Eye (tissue), 1 donor: Measurements from ENCODE around the gene NFASC.

ENCODE experiments used
- DNase-seq: peaks from one replicate; pipeline ENCODE4 v3.0.0-alpha.2; 2015

The NFASC gene

GRCh38 chr1:204863024-204863423 lies 7.6 kb upstream of the NFASC start:
- DNase-seq: no peak

GRCh38 chr1:204863730-204864129 lies 6.9 kb upstream of the NFASC start:
- DNase-seq: no peak

GRCh38 chr1:204866051-204866596 lies 4.5 kb upstream of the NFASC start:
- no peak for DNase-seq

GRCh38 chr1:204867203-204867602 lies 3.5 kb upstream of the NFASC start:
- DNase-seq: no peak

- DNase-seq: no peak
Measured at GRCh38 chr1:204867666-204868339, 2.9 kb upstream of the NFASC start.

GRCh38 chr1:204868340-204868700 lies 2.3 kb upstream of the NFASC start:
- no peak for DNase-seq

GRCh38 chr1:204869097-204869496 lies 1.6 kb upstream of the NFASC start:
- no peak for DNase-seq

GRCh38 chr1:204871405-204872037 lies 859 bp downstream of the NFASC start:
- no peak for DNase-seq

- no peak for DNase-seq
Measured at GRCh38 chr1:204872262-204872881, 1.7 kb downstream of the NFASC start.

GRCh38 chr1:204873176-204873575 lies 2.5 kb downstream of the NFASC start:
- no peak for DNase-seq

GRCh38 chr1:204873714-204874113 lies 3.1 kb downstream of the NFASC start:
- DNase-seq: no peak

- DNase-seq: no peak
Measured at GRCh38 chr1:204874274-204874673, 3.6 kb downstream of the NFASC start.

GRCh38 chr1:204875255-204875654 lies 4.6 kb downstream of the NFASC start:
- DNase-seq: no peak

- no peak for DNase-seq
Measured at GRCh38 chr1:204878621-204879234, 8.1 kb downstream of the NFASC start.

GRCh38 chr1:204879351-204879750 lies 8.7 kb downstream of the NFASC start:
- no peak for DNase-seq

GRCh38 chr1:204880906-204881305 lies 10.2 kb downstream of the NFASC start:
- peak; percentile 37 for DNase-seq

GRCh38 chr1:204882479-204882878 lies 11.8 kb downstream of the NFASC start:
- DNase-seq: no peak

- DNase-seq: peak; percentile 45
Measured at GRCh38 chr1:204883405-204883804, 12.7 kb downstream of the NFASC start.

- DNase-seq: no peak
Measured at GRCh38 chr1:204885288-204885711, 14.6 kb downstream of the NFASC start.

- DNase-seq: no peak
Measured at GRCh38 chr1:204885790-204886189, 15.1 kb downstream of the NFASC start.

GRCh38 chr1:204887846-204888245 lies 17.2 kb downstream of the NFASC start:
- peak; percentile 51 for DNase-seq

- no peak for DNase-seq
Measured at GRCh38 chr1:204888294-204888693, 17.6 kb downstream of the NFASC start.

- DNase-seq: peak; percentile 46
Measured at GRCh38 chr1:204889681-204890383, 19.2 kb downstream of the NFASC start.
